Esophagus squamous epithelium (tissue), 4 donors: ENCODE results near the gene GSPT1.

Experiments
- CTCF ChIP-seq, 6 experiments: fragments of 450-650 bp in 4 of 6; fragments of 200-600 bp in 2 of 6; sonication (generic) in 2 of 6; IDR thresholded peaks; one replicate each; pipeline ENCODE4 v1.5.1; 2016 to 2019; ENCODE audit warnings: antibody characterized with exemption in 6 of 6, mild to moderate bottlenecking in 4 of 6, moderate library complexity in 4 of 6
- POLR2A ChIP-seq, 4 donors: fragments of 450-650 bp; IDR thresholded peaks; one replicate each; pipeline ENCODE4 v1.6.1; 2017; ENCODE audit warnings: antibody characterized with exemption in 4 of 4, mild to moderate bottlenecking in 4 of 4, moderate library complexity in 3 of 4

- TF ChIP-seq CTCF (IDR thresholded peaks at IDR 0.05) (no peak), POLR2A (IDR thresholded peaks at IDR 0.05) (no peak)
Measured at GRCh38 chr16:11896486-11897176, 19.1 kb downstream of the GSPT1 start.
